Measurements from ENCODE around the gene ZNF219. TPM values are rescaled to one million over a fixed set of nuclear protein-coding genes. Genes with fewer than 3 reads are reported as not detected.

ZNF219 gene
- total RNA-seq, 1 experiment from 2014 or later = 84.5 TPM

DNA sequence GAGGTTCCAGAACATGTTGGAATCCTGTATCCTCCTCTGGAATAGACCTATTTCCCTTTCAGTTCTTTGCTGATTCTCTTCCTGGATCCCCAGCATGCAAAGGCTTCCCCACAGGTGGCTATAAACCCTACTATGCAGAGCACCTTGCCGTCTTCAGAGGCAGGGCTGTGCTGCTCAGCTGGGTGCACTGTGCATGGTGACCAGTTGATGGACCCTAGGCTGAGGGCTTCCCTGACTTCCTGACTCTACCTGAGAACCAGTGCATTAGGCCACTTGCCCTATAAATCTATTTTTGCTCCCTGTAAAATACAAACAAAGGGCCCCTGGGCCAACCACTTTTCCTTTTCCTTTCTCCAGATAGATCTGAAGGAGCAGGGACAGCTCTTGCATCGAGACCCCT is 14.1 kb downstream of the ZNF219 start:
- Histone ChIP-seq H3K4ac (ENCODE audit: low read depth, low read length) (no peak overlapping the region), H3K27ac (ENCODE audit: insufficient read length, low read depth, low read length) (no peak overlapping the region), H2AK5ac (ENCODE audit: insufficient read length, low read length) (no peak overlapping the region), H3K79me1 (ENCODE audit: insufficient read depth, low read depth, low read length, poor library complexity, severe bottlenecking) (no peaks in the 10 kb centered on the region), H2BK5ac (ENCODE audit: insufficient read length, low read length) (no peak overlapping the region), H3K9ac (ENCODE audit: extremely low read depth, insufficient read length, low read length) (no peak overlapping the region), H3K79me2 (ENCODE audit: insufficient read depth, low read length) (no peaks in the 10 kb centered on the region), H3K4me2 (ENCODE audit: insufficient read depth, insufficient read length, low read length) (no peak overlapping the region), H2BK120ac (ENCODE audit: low read depth, low read length, poor library complexity, severe bottlenecking) (no peak overlapping the region), H2BK15ac (ENCODE audit: low read depth, low read length) (no peak overlapping the region), H4K5ac (ENCODE audit: insufficient read length, low read depth, low read length) (no peak overlapping the region), H3K23me2 (ENCODE audit: insufficient read length, low read depth, low read length, poor library complexity, severe bottlenecking) (no peaks in the 10 kb centered on the region), H4K8ac (replicated peaks; ENCODE audit: insufficient read length, low read depth, low read length) (no peak overlapping the region), H3K27me3 (ENCODE audit: insufficient read depth, low read length) (no peaks in the 10 kb centered on the region), H4K20me1 (ENCODE audit: control insufficient read depth, insufficient read depth, insufficient read length) (no peaks in the 10 kb centered on the region), H4K91ac (ENCODE audit: insufficient read length, low read depth, low read length) (no peak overlapping the region), H2BK12ac (ENCODE audit: insufficient read length, low read depth, low read length) (no peak overlapping the region), H3K23ac (ENCODE audit: insufficient read length, low read depth, low read length) (no peak overlapping the region), H3K18ac (ENCODE audit: insufficient read length, low read depth, low read length) (no peak overlapping the region), H2BK20ac (ENCODE audit: low read depth, low read length, poor library complexity, severe bottlenecking) (no peak overlapping the region), H3T11ph (ENCODE audit: low read length) (no peak overlapping the region), H3K56ac (ENCODE audit: insufficient read length, low read depth, low read length) (no peak overlapping the region), H3K4me1 (ENCODE audit: insufficient read depth, low read length) (no peaks in the 10 kb centered on the region; the same call in 1 of the 2 replicates), H2AFZ (ENCODE audit: low read length) (no peak overlapping the region), H3K14ac (ENCODE audit: insufficient read depth, low read length) (no peak overlapping the region), H3K9me3 (ENCODE audit: control insufficient read depth, low read depth, low read length) (no peaks in the 10 kb centered on the region)
- DNase-seq = no peak
- Mint-ChIP-seq H3K9me3 (no peaks in the 10 kb centered on the region; a peak in 1 of 5 replicates), H3K27ac (no peak overlapping the region), H3K27me3 (ENCODE audit: low read depth) (peaks cover 2% of the 10 kb centered on the region; the same call in 1 of the 2 replicates), H3K36me3 (ENCODE audit: insufficient read depth in 1 of 3, low read depth in 3 of 3) (peaks cover 59 to 94% (median 82%) of the 10 kb centered on the region in 3 experiments), H3K4me3 (no peak overlapping the region; a peak in 1 of 5 replicates), H3K4me1 (peaks cover 14% of the 10 kb centered on the region in 2 experiments)
- TF ChIP-seq CTCF (conservative IDR thresholded peaks at IDR 0.05) = no peak
- WGBS (ENCODE audit: extremely low coverage, insufficient read length, low lambda C conversion rate) = no CpG with 5 or more reads among the region's 2 CpGs

Measured in H9 (cell line).